CD4-positive, alpha-beta T cell (primary cell): ENCODE measurements around the gene EPB41L4B. TPM values are rescaled to one million over a fixed set of nuclear protein-coding genes. Genes with fewer than 3 reads are reported as not detected.

ENCODE experiments used
- ATAC-seq: fragments of 200-7000 bp; cut with Tn5 transposase; one replicate; pipeline ENCODE4 v1.10.0; 2022; ENCODE audit warnings: mild to moderate bottlenecking; ENCODE audit not compliant: poor library complexity
- CTCF ChIA-PET: fragments of 350-600 bp; sonication (Branson Sonifier 250); formaldehyde crosslinking; loops from one replicate; lab custom pipeline; 2021; ENCODE audit warnings: antibody characterized with exemption, inconsistent platforms; lab: Charles Lee
- POLR2A ChIA-PET: fragments of 350-600 bp; sonication (Branson Sonifier 250); formaldehyde crosslinking; loops from one replicate; lab custom pipeline; 2021; ENCODE audit warnings: antibody characterized with exemption, inconsistent platforms; lab: Charles Lee
- DNase-seq, 14 experiments: peaks; one replicate each; pipeline ENCODE4 v3.0.0-alpha.2; 2013 to 2020; ENCODE audit warnings: mixed read lengths in 2 of 14
- H3K27ac ChIP-seq, 2 donors: one replicate each; pipeline versions ENCODE4 v1.5.1 to v1.7.0; 2013; ENCODE audit warnings: low read length in 2 of 2, low read depth in 1 of 2, mild to moderate bottlenecking in 1 of 2
- H3K27me3 ChIP-seq, 2 experiments: 1 replicate in 1 of 2; 2 replicates in 1 of 2; pipeline versions ENCODE4 v1.6.1 to v1.7.0; 2013; ENCODE audit warnings: low read length in 2 of 2, control low read depth in 1 of 2, mild to moderate bottlenecking in 1 of 2, moderate library complexity in 1 of 2; ENCODE audit not compliant: insufficient read depth in 2 of 2, control insufficient read depth in 1 of 2
- H3K36me3 ChIP-seq: one replicate; pipeline ENCODE4 v1.6.1; 2013; ENCODE audit warnings: low read length, control low read depth; ENCODE audit not compliant: insufficient read depth
- H3K4me1 ChIP-seq: one replicate; pipeline ENCODE4 v1.6.1; 2013; ENCODE audit warnings: low read length, control low read depth; ENCODE audit not compliant: insufficient read depth
- H3K4me3 ChIP-seq: one replicate; pipeline ENCODE4 v1.5.1; 2013; ENCODE audit warnings: mild to moderate bottlenecking, low read length, moderate library complexity
- H3K9me3 ChIP-seq, 2 experiments: 1 replicate in 1 of 2; 2 replicates in 1 of 2; pipeline versions ENCODE4 v1.6.1 to v1.7.0; 2013; ENCODE audit warnings: low read length in 2 of 2, mild to moderate bottlenecking in 2 of 2, control low read depth in 1 of 2, moderate library complexity in 1 of 2; ENCODE audit not compliant: control insufficient read depth in 1 of 2, insufficient read depth in 1 of 2
- H3K27ac Mint-ChIP-seq: one replicate; pipeline ENCODE4 v1.8.0; 2020; ENCODE audit warnings: mixed read lengths
- H3K27me3 Mint-ChIP-seq: one replicate; pipeline ENCODE4 v1.8.0; 2021; ENCODE audit warnings: mixed read lengths
- H3K36me3 Mint-ChIP-seq: one replicate; pipeline ENCODE4 v1.8.0; 2021; ENCODE audit warnings: low read depth, mixed read lengths
- H3K4me1 Mint-ChIP-seq: one replicate; pipeline ENCODE4 v1.8.0; 2021; ENCODE audit warnings: low read depth, mixed read lengths
- H3K4me3 Mint-ChIP-seq: one replicate; pipeline ENCODE4 v1.8.0; 2020; ENCODE audit warnings: mild to moderate bottlenecking, mixed read lengths
- H3K9me3 Mint-ChIP-seq: one replicate; pipeline ENCODE4 v1.8.0; 2020; ENCODE audit warnings: mixed read lengths
- intact Hi-C, 2 experiments: fragments of 100-400 bp; cut with DNase I in 1 of 2; cut with micrococcal nuclease in 1 of 2; formaldehyde crosslinking; loops; one replicate each; pipeline versions ENCODE4 v1.15.1 to v1.9.0; 2023 to 2025; cut with DNase I, micrococcal nuclease
- total RNA-seq, 174 experiments: library from RNA in 2 of 174; stranded (reverse) in 2 of 174; gene quantifications; one replicate each; pipeline ENCODE4 v1.2.3 and lab custom pipeline; 2021 to 2026
- TF ChIP-seq, protein P1 (sequence below): fragments of 200-600 bp; IDR thresholded peaks from one replicate; pipeline ENCODE4 v1.8.0; 2022; ENCODE audit warnings: antibody characterized with exemption, mild to moderate bottlenecking

EPB41L4B gene
- total RNA-seq, 2 experiments from 2014 or later: not detected

DNA sequence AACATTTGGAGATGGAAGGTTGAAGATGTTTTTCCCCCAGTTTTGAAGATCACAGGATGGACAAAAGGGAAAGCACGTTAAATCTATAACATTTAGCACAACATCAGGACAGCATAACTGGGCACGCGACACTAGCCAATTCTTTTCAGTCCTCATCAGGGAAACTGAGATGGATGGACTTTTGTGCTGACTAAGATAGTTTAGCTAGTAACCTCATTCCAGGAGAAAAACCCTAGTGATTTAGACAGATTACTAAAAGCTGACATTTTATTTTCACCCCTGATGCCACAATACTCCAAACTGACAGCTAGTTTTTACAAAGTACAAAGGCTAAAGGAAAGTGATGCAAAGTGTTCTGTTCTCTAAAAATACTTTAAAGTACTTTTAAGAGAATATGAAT, 53.3 kb downstream of the EPB41L4B start:
- Mint-ChIP-seq H3K9me3 (no peaks in the 10 kb centered on the region), H3K4me1 (no peaks in the 10 kb centered on the region), H3K27ac (no peak overlapping the region), H3K4me3 (no peak overlapping the region), H3K36me3 (no peaks in the 10 kb centered on the region), H3K27me3 (peaks cover under 1% of the 10 kb centered on the region)
- H3K4me1 ChIP-seq: no peaks in the 10 kb centered on the region
- H3K27me3 ChIP-seq: peaks cover 0 to 2% of the 10 kb centered on the region in 2 experiments
- CTCF ChIA-PET: no interaction called here
- POLR2A ChIA-PET: no interaction called here
- DNase-seq (no peak), ATAC-seq (no peak)
- no peak overlapping the region for H3K4me3 ChIP-seq
- H3K36me3 ChIP-seq: no peaks in the 10 kb centered on the region
- intact Hi-C loops: no loop called here
- no peak overlapping the region for H3K27ac ChIP-seq
- TF ChIP-seq, protein P1, sequence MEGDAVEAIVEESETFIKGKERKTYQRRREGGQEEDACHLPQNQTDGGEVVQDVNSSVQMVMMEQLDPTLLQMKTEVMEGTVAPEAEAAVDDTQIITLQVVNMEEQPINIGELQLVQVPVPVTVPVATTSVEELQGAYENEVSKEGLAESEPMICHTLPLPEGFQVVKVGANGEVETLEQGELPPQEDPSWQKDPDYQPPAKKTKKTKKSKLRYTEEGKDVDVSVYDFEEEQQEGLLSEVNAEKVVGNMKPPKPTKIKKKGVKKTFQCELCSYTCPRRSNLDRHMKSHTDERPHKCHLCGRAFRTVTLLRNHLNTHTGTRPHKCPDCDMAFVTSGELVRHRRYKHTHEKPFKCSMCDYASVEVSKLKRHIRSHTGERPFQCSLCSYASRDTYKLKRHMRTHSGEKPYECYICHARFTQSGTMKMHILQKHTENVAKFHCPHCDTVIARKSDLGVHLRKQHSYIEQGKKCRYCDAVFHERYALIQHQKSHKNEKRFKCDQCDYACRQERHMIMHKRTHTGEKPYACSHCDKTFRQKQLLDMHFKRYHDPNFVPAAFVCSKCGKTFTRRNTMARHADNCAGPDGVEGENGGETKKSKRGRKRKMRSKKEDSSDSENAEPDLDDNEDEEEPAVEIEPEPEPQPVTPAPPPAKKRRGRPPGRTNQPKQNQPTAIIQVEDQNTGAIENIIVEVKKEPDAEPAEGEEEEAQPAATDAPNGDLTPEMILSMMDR: no peak
- H3K9me3 ChIP-seq: peaks cover 0 to 4% of the 10 kb centered on the region in 2 experiments

DNA sequence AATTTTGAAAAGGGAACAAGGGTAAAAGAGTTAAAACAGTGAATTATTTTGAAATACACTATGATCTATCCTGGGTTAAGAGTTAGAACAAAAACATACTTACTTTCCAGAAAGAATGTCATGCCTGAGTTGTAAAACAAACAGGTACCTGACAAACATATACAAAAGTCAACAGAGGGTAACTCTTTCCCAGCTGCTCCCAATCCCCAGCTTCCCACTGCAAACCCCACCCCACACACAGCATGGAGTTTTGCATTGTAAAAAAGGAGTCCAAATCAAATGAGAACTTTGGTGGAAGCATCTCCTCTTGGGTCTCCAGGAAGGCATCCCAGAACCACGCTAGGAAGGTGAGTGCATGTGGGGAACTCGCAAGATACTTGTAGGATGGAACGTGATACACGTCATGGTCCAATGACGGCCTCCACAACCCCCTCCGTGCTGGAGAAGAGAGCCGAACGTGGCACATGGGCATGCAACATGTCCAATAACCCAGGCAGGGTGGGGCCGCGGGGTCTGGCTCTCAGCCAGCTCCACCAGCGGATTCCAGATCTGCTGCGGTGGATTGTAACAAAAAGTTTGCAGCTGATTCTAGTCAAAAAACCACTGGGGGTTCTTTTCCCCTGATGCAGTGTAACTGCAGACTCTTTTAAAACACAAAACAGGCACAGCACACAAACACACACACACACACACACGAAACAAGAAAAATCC, 55.8 kb downstream of the EPB41L4B start:
- no peak overlapping the region for H3K27ac ChIP-seq
- POLR2A ChIA-PET: no interaction called here
- ATAC-seq: no peak

DNA sequence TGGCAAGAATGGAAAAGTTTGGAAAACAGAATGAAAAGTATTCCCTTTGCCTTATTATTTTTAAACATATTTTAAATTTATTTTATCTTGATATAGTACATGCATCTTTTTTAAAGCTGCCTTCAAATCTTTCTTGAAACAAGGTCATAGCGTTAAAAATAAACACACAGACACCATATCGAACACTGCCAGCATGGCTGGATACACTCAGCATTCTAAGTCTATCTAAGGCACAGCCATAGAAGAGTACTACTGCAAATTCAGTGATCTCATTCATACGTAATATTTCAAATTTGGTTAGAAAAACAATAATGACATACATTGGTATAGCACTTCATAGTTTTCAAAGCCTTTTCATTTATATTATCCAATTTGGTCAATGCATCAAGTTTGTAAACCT, 57.5 kb downstream of the EPB41L4B start:
- H3K27ac Mint-ChIP-seq: no peak overlapping the region
- CTCF ChIA-PET: no interaction called here
- TF ChIP-seq, protein P1: no peak

More for the DNA sequence above, 55.8 kb downstream of the EPB41L4B start:
- Histone ChIP-seq H3K36me3 (no peaks in the 10 kb centered on the region), H3K9me3 (peaks cover 0 to 4% of the 10 kb centered on the region in 2 experiments), H3K4me1 (no peaks in the 10 kb centered on the region), H3K27me3 (peaks cover 0 to 2% of the 10 kb centered on the region in 2 experiments), H3K4me3 (no peak overlapping the region)
- no peak for DNase-seq
- intact Hi-C loops: no loop called here
- TF ChIP-seq, protein P1: no peak
- peaks cover 8% of the 10 kb centered on the region for H3K27me3 Mint-ChIP-seq
- no peaks in the 10 kb centered on the region for H3K9me3 Mint-ChIP-seq
- H3K27ac Mint-ChIP-seq: no peak overlapping the region
- H3K4me3 Mint-ChIP-seq: no peak overlapping the region
- CTCF ChIA-PET: no interaction called here
- H3K4me1 Mint-ChIP-seq: no peaks in the 10 kb centered on the region
- no peaks in the 10 kb centered on the region for H3K36me3 Mint-ChIP-seq

More for the DNA sequence above, 57.5 kb downstream of the EPB41L4B start:
- Histone ChIP-seq H3K27me3 (peaks cover 0 to 2% of the 10 kb centered on the region in 2 experiments), H3K9me3 (peaks cover 0 to 4% of the 10 kb centered on the region in 2 experiments), H3K4me3 (no peak overlapping the region), H3K36me3 (no peaks in the 10 kb centered on the region), H3K27ac (no peak overlapping the region), H3K4me1 (no peaks in the 10 kb centered on the region)
- H3K36me3 Mint-ChIP-seq: no peaks in the 10 kb centered on the region
- H3K27me3 Mint-ChIP-seq: peaks cover 9% of the 10 kb centered on the region
- no peaks in the 10 kb centered on the region for H3K4me1 Mint-ChIP-seq
- no peak overlapping the region for H3K4me3 Mint-ChIP-seq
- ATAC-seq (no peak), DNase-seq (no peak)
- intact Hi-C loops: no loop called here
- POLR2A ChIA-PET: no interaction called here
- H3K9me3 Mint-ChIP-seq: no peaks in the 10 kb centered on the region
